HG03196 (cell line): ENCODE measurements around the gene USP6.
"Not testable (repeated sequence)": the region's sequence is repeated elsewhere in the genome, so short reads cannot be mapped to it uniquely, and the experiment has no call there.

Source experiments
- ATAC-seq: cut with Tn5 transposase; IDR thresholded peaks from one replicate; pipeline ENCODE4 v1.9.1; 2021; ENCODE audit not compliant: unreplicated experiment

USP6 gene

GRCh38 chr17:5134571-5134970 lies 18.7 kb downstream of the USP6 start:
- ATAC-seq: not testable (repeated sequence)

GRCh38 chr17:5135131-5135712 lies 19.4 kb downstream of the USP6 start:
- not testable (repeated sequence) for ATAC-seq

GRCh38 chr17:5135726-5136579 lies 20.1 kb downstream of the USP6 start:
- ATAC-seq: no peak

- not testable (repeated sequence) for ATAC-seq
Measured at GRCh38 chr17:5136580-5137412, 21.0 kb downstream of the USP6 start.

GRCh38 chr17:5137511-5138197 lies 21.8 kb downstream of the USP6 start:
- ATAC-seq: not testable (repeated sequence)

GRCh38 chr17:5138198-5138544 lies 22.3 kb downstream of the USP6 start:
- not testable (repeated sequence) for ATAC-seq

- ATAC-seq: no peak
Measured at GRCh38 chr17:5138616-5139457, 23.0 kb downstream of the USP6 start.

GRCh38 chr17:5139458-5139732 lies 23.6 kb downstream of the USP6 start:
- no peak for ATAC-seq

GRCh38 chr17:5142877-5143276 lies 27.0 kb downstream of the USP6 start:
- ATAC-seq: not testable (repeated sequence)

GRCh38 chr17:5146122-5146521 lies 30.3 kb downstream of the USP6 start:
- not testable (repeated sequence) for ATAC-seq

GRCh38 chr17:5160702-5161101 lies 44.9 kb downstream of the USP6 start:
- ATAC-seq: not testable (repeated sequence)

- ATAC-seq: not testable (repeated sequence)
Measured at GRCh38 chr17:5161793-5162192, 46.0 kb downstream of the USP6 start.

GRCh38 chr17:5164436-5164835 lies 48.6 kb downstream of the USP6 start:
- no peak for ATAC-seq

GRCh38 chr17:5165791-5166564 lies 50.1 kb downstream of the USP6 start:
- not testable (repeated sequence) for ATAC-seq

GRCh38 chr17:5175027-5175426 lies 59.2 kb downstream of the USP6 start:
- not testable (repeated sequence) for ATAC-seq

GRCh38 chr17:5179003-5179402 lies 63.2 kb downstream of the USP6 start:
- no peak for ATAC-seq

- no peak for ATAC-seq
Measured at GRCh38 chr17:5181509-5182305, 65.9 kb downstream of the USP6 start.

- no peak for ATAC-seq
Measured at GRCh38 chr17:5182597-5183409, 67.0 kb downstream of the USP6 start.
